GM19238 (cell line): ENCODE data around the gene DNAJB8.

Source experiments
- DNase-seq: peaks from one replicate; pipeline ENCODE4 v3.0.0; 2011; ENCODE audit warnings: low spot score; ENCODE audit not compliant: insufficient read length

Gene DNAJB8

DNA sequence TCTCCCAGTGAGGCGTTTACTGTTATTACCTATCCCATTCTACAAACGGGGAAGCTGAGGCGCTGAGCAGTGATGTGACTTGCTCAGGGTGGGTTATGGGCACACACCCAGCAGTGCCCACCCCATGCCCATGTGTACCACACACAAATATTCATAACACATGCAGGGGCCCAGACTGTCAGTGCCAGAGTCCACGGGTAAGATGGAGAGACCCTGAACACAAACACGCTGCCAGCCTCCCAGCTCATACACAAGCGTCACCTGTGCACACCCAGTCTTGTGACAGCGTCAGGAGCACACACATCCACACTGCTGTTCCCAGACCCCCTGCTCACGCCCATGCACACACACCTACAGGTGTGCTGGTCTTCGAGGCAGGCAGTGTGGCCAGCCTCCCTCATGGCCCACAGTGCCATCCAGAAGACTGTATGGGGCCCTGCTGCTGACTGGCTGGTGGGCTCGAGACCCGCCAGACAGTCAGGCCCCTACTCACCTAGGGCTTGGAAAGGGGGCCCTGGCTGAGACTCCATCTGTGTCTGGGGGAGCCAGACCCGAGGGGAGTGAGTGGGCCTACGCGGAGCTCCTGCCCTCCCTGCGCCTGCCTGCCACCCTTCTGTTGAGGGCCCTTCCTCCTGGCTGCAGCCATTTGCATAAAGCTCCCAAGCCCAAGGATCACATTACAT, 39.4 kb downstream of the DNAJB8 start:
- DNase-seq = no peak

DNA sequence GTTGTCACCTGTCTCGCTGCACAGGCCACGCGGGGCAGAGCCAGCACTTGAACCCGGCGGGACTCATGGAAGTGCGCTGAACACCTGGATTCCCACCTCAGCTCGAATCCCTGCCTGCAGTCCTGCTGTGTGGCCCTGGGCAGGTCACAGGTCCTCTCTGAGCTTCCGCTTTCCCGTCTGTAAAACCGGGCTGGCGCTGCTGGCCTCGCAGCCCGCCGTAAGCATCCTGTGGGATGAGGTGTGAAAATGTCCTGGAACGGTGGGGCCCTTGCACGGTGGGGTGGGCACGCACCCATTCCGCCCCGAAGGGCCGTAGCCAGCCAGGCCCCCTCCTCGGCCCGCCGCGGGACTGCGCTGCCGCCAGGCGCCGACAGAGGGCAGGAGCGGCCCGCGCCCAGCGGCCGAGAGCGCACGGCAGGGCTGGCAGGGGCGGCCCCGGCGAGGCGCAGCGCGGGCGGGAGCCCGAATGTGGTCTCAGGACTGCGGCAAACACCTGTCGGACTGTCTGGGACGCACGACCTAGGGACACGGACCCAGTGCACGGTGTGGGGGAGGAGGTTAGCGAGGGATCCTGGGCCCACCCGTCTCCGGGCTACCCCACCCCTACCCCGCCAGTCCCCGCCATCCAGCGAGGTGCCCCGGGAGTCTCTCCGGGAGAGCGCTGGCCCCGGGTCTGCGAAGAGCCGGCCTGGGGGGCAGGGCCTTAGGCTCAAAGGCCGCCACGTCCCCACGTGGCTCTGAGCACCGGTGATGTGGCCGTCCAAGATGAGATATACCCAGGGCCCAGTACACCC, 40.4 kb downstream of the DNAJB8 start:
- DNase-seq = peak; percentile 91

DNA sequence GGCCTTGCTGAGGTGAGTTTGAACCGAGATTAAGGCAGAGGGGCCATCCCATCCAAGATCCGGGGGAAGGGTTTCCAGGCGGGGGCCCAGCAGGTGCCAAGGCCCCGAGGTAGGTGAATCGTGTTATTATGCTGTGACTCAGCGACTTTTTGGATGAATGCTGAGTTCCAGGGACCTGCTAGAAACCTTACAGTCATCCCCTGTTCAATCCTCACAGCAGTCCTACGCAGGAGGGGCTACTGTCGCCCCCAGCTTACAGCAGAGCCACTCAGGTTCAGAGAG, 40.9 kb downstream of the DNAJB8 start:
- no peak for DNase-seq

DNA sequence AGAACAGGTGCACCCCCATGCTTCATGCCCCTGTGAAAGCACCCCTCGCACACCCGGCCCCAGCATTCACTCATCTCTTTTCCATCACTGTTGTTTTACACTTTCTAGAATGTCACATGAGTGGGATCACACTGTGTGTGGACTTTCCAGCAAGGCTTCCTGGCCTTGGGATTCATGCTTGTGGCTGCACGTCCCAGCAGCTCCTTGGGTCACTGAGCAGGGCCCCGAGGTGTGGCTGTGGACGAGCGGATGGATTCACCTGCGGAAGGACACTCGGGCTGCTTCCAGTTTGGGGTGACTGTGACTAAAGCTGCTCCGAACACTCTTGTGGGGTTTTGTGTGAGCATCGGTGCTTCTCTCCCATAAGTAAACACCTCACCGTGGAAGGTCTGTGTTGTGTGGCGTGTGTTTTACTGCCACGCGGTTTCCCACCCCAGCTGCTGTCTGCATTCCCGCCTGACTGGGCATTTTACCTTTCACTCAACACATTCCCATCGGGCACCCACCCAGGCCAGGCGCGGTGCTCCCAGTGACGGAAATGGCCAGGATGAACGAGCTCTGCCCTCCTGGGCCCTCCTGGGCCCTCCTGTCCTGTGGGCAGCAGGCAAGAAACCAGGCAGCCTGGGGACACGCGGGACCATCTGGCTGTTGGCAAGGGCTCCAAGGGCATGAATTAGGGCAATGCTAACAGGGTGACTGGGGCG, 41.4 kb downstream of the DNAJB8 start:
- DNase-seq = no peak

DNA sequence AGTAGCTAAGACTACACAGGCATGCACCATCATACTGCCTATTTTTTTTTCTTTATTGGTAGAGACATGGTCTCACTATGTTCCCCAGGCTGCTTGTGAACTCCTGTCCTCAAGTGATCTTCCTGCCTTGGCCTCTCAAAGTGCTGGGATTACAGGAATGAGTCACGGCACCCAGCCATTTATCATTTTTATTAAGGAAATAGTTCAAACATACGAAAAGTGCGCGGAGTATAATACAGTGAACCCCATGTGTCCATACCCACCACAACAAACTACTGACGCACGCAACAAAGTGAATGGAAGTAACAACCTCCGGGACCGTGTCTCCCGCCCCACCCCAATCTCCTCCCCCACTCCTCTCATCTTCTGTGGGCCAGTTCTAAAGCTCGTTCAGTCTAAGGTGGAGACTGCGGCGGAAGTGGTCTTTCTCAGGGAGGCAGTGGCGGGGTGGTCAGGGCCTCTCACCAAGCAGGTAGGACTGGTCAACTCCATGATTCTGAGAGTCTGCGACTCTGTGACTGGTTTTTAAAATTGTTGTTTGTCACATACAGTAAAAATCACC, 42.1 kb downstream of the DNAJB8 start:
- no peak for DNase-seq

DNA sequence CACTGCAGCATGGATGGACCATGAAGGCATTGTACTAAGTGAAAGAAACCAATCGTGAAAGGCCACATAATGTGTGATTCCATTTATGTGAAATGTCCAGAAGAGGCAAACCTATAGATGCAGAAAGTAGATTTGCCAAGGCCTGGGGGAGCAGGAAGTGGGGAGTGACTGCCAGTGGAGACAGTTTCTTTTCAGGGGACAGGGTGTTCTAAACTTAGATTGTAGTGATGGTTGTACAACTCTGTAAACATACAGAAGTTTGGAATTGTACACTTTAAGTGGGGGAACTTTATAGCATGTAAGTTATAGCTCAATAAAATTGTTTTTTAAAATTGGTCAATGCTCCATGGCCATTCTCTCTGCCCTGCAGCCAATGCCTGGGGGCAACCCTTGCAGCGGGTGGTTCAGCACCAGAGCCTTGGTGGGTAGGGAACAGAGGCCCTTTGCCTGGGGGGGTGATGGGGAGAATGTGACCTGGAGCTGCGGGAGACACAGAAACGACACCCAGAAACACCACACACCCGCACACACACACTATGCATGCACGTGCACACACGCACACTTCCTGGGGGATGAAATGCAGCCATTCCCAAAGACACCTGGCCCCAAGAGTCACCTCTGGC, 43.1 kb downstream of the DNAJB8 start:
- no peak for DNase-seq

DNA sequence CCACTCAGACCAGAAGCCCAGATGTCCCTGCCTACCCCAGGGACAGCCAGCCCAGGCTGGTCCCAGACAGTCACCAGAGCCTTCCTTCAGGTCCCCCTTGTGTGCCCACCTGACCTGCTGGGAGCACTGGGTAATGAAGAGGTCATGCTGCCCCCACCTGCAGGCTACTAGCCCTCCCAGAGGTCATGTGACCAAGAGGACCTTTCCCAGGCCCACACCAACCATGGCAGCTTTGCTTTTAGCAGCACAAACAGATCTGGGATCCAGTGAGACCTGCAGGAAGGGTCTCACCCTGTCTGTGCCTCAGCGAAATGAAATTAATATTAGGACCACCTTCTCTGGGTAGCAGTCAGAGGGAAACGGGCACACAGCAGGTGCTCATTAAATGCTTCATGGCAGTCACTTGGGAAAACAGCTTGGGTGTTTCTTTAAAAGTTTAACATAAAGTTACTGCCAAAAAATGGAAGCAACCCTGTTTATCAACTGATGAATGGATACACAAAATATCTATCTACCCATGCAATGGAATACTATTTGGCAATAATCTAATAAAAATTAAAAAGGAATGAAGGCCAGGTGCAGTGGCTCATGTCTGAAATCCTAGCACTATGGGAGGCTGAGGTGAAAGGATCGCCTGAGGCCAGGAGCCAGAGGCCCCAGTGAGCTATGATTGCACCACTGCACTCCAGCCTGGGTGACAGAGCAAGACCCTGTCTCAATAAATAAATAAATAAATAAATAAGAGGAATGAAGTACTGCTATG, 43.7 kb downstream of the DNAJB8 start:
- no peak for DNase-seq

DNA sequence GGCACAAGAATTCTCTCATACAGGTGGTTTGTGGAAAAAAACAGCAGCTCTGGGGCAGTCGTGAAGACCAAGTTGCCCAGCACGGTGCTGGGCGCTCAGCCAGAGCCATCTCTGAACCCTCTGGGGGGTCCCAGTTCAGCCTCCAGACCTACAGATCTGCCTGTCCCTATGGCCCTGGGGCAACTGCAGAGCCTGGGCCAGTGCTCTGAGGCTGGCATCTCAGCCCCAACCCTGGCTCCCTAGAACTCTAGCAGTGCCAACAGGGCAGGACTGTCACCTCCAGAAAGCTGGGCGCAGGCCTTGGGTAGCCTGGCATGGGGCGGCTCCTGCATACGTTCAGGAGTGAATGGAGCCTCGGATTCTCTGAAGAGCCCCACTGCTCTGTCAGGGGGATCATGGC, 44.7 kb downstream of the DNAJB8 start:
- no peak for DNase-seq

DNA sequence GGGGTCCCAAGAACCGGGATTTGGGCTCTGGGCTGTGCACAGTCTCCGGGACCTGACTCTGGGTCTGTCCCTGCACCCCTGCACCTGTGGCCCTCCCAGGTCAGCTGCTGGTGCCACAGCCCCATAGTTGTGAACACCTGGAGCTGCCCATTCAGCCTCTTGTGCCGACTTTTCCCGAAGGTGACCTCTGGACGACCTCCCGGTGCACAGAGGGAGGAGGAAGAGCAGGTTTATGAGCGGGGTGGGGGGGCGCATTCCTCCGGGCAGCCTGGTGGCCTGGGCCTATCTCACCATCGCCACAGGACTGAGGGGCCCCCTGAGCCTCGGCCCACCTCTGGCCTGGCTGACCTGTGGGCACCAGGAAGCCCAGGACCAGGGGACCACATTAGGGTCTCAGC, 45.3 kb downstream of the DNAJB8 start:
- no peak for DNase-seq

DNA sequence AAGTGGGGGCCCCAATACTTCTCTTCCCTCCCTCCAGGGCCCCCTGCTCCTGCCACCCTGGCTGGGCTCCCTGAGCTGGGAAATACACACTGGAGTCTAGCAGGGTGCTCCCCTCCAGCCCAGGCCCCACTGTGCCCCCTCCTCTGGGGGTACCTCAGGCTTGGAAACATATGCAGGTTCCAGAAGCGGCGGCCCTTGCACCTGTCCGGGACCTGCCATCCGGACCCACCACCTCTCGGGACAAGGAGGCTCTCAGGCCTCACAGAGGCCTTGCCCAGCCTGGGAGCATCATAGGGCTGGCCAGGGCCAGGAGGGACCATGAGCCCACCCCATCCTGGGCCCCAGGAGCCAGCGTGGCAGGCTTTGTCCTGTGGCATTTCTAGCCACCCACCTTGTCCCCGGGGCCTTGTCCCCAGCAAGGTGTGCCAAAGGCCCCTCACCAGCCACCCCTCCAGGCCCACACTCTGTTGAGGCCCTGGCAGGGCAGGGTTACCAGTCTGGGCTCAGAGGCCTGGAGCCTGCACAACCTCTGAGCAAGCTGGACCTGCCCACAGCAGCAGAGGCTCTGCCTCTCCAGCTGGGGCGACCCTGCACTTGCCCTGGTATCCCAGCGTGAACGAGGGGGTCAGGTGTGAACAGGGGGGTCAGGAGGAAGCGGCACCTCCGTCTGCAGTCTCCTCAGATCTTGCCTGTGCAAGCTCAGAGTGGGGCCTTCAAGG, 45.8 kb downstream of the DNAJB8 start:
- DNase-seq = no peak

DNA sequence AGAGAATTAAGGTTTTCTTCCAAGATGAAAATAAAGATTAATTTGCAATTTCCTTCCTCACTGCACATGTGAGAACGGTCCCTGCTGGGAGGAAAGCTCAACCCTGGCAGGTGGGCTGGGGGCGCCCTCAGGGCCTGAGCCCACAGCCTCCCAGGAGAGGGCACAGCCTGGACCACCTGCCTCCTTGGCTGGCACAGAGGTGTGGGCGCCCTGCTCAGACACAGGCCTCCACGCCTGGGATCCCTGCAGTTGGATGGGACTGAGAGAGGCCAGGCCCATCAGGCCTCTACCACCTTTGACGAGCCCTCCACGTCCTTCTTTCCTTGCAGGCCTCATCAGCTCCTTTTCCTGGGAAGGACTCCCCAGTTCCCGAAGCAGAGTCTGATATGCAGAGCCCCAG, 46.4 kb downstream of the DNAJB8 start:
- DNase-seq = no peak

DNA sequence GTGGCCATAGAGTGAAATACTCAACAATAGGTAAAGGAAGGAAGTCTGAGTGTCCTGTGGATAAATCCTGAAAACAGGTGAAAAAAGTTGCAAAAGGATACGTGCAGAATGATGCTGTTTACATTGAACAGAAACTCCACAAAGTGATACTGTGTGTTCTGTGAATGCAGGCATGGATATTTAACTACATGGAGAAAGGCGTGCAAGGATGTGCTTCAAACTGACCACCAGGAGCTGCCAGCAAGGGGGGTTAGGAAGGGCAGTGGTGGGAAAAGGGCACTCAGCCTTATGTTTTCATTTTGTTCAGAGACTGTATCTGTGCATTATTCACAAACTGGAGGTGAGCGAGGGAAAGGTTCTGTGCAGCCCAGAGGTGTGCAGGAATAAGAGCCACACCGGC, 47.4 kb downstream of the DNAJB8 start:
- DNase-seq = no peak

DNA sequence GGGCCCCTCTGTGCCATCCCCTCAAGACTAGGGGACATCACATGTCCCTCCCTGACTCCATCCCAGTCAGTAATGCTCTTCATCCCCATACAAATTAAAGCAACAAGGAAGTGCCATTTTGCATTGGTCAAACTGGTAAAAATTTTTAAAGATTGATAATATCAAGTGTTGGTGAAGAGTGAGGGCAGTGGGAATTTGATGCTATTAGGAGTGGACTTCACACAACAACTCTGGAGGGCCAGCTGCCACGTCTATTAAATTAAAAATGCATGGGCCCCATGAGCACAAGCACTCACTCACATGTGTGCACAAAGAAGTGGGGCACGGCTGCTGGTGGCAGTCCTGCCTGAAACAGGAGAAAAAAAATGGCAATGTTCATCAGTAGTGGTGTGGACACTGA, 47.8 kb downstream of the DNAJB8 start:
- no peak for DNase-seq

DNA sequence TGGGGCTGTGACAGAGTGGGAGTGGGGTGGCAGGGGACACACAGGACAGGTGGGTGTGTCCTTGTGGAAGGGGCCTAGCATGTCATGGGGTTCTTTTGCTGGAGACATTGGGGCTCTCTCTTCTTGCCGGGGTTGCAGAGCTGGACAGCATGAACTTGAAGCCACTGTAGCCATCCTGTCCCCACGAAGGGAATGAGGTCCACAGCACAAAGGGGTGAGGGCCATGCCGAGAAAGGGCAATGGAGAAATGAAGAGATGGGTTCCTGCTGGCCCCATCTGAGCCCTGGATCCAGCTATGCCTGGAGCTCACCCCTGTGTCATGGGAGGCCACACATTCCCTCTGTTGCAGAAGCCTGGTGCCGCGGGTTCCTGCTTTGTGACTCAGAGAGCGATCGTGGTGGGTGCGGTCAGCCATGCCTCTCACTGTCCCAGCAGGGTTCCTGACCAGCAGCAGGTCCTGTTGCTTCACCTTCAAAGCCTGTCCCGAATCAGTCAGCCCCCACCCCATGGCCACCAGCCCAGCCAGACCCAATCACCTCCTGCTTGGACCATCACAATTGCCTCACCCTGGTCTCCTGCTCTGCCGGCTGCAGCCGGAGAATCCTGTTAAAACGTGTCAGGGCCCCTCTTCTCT, 50.0 kb downstream of the DNAJB8 start:
- DNase-seq = no peak

DNA sequence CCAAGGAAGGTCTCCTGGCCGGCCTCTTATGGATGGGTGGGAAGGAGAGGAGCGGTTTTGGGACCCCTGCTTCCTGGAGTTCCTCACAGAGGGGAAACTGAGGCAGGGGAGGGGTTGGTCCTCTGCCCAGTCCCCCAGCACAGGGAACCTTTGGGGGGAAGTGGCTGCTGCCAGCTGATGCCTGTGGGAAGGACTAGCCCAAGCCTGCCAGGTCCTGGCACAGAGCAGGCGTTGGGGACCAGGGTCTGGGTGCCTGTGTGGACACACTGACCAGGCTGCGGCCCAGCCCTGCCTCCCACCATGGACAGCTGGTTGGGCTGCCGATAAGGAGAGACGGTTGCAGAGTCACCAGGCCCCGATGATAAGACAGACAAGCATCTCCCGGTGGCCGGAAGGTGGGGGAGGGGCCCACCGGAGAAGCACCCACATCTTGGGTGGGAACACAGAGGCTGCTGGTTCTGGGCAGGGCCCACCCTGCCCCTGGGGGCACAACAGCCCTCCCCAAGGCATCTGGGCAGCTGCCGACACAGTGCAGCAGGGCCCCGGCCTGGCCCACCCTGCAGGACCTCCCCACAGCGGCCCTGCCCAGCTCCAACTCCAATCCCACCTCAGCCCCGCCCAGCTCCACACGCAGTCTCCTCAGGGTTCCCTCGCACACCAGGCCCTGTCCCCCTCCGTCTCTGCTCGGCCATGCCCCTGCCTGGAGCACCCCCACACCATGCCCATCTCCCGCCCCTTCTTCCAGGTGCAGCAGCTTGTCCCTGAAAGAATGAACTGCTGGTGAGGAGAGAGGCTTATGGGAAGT, 50.7 kb downstream of the DNAJB8 start:
- no peak for DNase-seq

DNA sequence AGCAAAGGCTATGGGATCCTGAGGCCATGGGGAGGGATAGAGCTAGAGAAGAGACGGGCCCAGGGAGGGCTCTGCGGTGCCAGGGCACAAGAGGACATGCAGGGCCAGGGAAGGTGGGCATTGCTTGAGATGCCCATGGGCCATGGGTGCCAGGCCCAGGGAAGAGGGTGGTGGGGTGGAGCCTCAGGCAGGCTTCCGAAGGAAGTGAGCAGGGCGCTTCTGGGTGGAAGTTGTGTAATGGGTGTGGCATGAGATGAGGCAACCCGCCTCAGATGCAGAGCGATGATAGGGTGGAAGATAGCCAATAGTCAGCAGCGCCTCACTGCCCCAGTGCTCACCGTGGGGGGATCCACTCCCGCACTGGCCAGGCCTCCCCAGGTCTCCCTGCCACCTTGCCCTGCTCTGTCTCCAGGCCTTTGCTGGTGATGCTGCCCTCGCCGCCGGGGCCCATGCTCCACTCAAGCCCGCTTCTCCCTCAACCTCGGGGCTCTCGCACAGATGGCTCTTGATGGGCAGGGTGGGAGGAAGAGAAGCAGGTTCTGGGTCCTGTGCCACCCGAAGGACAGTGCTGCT, 51.4 kb downstream of the DNAJB8 start:
- DNase-seq = no peak

DNA sequence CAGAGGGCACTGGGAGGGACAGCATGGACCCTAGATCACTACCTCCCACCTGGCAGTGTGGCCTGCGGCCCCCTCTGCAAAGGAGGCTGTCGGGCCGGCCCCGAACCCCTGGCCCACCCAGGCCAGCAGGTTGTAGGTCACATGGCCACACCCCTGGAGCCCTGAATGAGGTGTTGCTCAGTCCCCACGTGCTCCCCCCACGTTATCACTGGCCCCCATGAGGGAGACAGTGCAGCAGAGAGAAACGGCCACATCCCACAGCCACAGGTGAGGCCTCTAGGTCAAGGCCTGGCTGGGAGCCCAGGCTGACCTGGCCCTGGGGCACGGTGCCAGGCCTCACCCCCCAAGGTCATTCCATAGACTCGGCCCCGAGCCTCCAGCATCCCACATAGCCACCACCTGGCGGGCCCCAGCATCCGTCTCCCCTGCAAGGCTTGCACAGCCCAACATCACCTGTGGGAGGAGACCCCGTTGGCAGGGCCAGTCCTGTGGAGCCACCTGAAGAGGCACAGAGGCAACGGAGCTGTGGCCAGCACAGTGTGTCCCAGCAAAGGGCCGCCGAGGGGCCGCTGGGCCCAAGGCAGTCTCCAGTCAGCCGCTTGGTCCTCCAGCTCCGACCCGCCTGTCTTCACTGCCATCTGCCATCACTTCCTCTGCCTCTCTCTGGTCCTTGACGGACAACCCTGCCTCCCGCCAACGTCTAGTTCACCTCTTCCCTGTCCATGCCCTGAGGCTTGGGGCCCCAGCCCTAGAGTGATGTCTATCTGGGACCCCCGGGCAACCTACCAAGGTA, 53.1 kb downstream of the DNAJB8 start:
- no peak for DNase-seq

DNA sequence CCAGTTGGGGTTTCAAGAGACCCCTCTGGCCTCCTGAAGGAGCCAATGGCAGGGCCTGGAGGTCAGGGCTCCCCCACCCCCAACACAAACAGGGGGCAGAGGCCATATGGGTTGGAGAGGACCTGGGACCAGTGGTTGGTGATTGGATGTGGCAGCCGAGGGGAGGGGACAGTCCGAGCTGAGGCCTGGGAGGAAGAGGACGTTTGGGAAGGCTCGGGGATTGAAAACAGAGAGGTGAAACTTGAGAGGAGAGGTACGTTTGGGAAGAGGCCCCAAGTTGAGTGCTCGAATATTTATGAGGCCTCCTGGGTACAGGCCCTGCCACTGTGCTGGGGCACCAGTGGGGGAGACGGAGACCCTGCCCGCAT, 53.7 kb downstream of the DNAJB8 start:
- DNase-seq = no peak
